Measurements from ENCODE around the gene RETREG3. TPM values are rescaled to one million over a fixed set of nuclear protein-coding genes. Genes with fewer than 3 reads are reported as not detected.
A peak's percentile ranks its signal among the peaks of the same experiment; 100 is the strongest.

The RETREG3 gene
- total RNA-seq, 1 donor from 2014 or later, result 48.7 TPM

GRCh38 chr17:42538482-42538881 lies 70.7 kb downstream of the RETREG3 start:
- Mint-ChIP-seq H3K4me3 (peak overlapping the region; percentile 89), H3K27me3 (ENCODE audit: low read depth) (no peaks in the 10 kb centered on the region), H3K9me3 (no peaks in the 10 kb centered on the region), H3K4me1 (peaks cover 18% of the 10 kb centered on the region), H3K27ac (ENCODE audit: unreplicated experiment) (no peak overlapping the region), H3K36me3 (ENCODE audit: low read depth) (no peaks in the 10 kb centered on the region)
- no peak for DNase-seq (ENCODE audit: low read depth, low spot score)
- no peak for TF ChIP-seq CTCF (conservative IDR thresholded peaks at IDR 0.05)

DNA sequence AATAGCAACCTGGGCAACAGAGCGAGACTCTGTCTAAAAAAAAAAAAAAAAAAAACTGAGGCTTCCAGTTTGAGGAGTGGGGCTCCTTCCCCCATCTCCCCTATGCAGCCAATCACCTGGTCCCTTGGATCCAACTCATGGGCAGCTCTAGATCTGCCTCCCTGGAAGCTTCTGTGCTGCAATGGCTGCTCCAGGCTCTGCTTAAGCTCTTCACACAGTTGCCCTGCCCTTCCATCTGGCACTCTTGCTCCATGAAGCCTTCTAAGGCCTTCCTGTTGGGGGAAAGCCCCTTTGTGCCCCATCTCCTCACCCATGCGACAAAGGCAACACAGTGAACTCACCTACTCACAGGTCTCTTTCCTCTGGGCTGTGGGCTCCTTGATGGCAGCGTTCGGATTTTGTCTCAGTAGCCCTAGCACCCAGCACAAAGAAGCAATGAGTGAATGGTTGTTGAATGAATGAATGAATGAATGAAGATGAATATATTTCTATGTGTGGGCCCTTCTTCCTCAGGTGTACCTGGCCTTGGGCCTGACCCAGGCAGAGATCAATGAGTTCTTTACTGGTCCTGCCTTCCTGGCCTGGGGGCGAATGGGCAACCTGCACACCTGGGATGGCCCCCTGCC lies 71.2 kb downstream of the RETREG3 start:
- Mint-ChIP-seq H3K4me1 (peaks cover 18% of the 10 kb centered on the region), H3K36me3 (ENCODE audit: low read depth) (no peaks in the 10 kb centered on the region), H3K27ac (ENCODE audit: unreplicated experiment) (no peak overlapping the region), H3K9me3 (no peaks in the 10 kb centered on the region), H3K27me3 (ENCODE audit: low read depth) (no peaks in the 10 kb centered on the region), H3K4me3 (peak overlapping the region; percentile 89)
- DNase-seq (ENCODE audit: low read depth, low spot score), result no peak
- no peak for TF ChIP-seq CTCF (conservative IDR thresholded peaks at IDR 0.05)

- TF ChIP-seq CTCF (conservative IDR thresholded peaks at IDR 0.05), result no peak
- H3K27me3 Mint-ChIP-seq (ENCODE audit: low read depth), result no peaks in the 10 kb centered on the region
- peaks cover 18% of the 10 kb centered on the region for H3K4me1 Mint-ChIP-seq
- H3K9me3 Mint-ChIP-seq, result no peaks in the 10 kb centered on the region
- no peak for DNase-seq (ENCODE audit: low read depth, low spot score)
- H3K27ac Mint-ChIP-seq (ENCODE audit: unreplicated experiment), result no peak overlapping the region
- peak overlapping the region; percentile 89 for H3K4me3 Mint-ChIP-seq
- no peaks in the 10 kb centered on the region for H3K36me3 Mint-ChIP-seq (ENCODE audit: low read depth)
These were observed 71.9 kb downstream of the RETREG3 start for GRCh38 chr17:42537156-42537805.

- no peak for TF ChIP-seq CTCF (conservative IDR thresholded peaks at IDR 0.05)
- Mint-ChIP-seq H3K27me3 (ENCODE audit: low read depth) (no peaks in the 10 kb centered on the region), H3K36me3 (ENCODE audit: low read depth) (no peaks in the 10 kb centered on the region), H3K27ac (ENCODE audit: unreplicated experiment) (peak overlapping the region; percentile 92), H3K9me3 (no peaks in the 10 kb centered on the region), H3K4me1 (peaks cover 22% of the 10 kb centered on the region), H3K4me3 (peak overlapping the region; percentile 89)
- DNase-seq (ENCODE audit: low read depth, low spot score), result peak; percentile 48
These were observed 72.6 kb downstream of the RETREG3 start for GRCh38 chr17:42536372-42537155.

DNA sequence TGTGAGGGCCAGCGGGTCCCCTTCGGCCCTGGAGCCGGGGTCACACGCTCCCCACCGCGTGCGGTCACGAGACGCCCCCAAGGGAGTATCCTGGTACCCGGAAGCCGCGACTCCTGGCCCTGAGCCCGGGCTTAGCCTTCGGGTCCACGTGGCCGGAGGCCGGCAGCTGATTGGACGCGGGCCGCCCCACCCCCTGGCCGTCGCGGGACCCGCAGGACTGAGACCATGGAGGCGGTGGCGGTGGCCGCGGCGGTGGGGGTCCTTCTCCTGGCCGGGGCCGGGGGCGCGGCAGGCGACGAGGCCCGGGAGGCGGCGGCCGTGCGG lies 73.2 kb downstream of the RETREG3 start, which contains the start of gene NAGLU:
NAGLU (plus strand) TSS at position 194 of the 324 bp plus-strand sequence; CDS start at position 226, 32 bp downstream.
- peak; percentile 79 for DNase-seq (ENCODE audit: low read depth, low spot score)
- Mint-ChIP-seq H3K36me3 (ENCODE audit: low read depth) (no peaks in the 10 kb centered on the region), H3K27ac (ENCODE audit: unreplicated experiment) (peak within 1 kb of the TSS; percentile 92), H3K9me3 (no peaks in the 10 kb centered on the region), H3K27me3 (ENCODE audit: low read depth) (no peaks in the 10 kb centered on the region), H3K4me1 (peaks cover 24% of the 10 kb centered on the region), H3K4me3 (peak within 1 kb of the TSS; percentile 89)
- no peak for TF ChIP-seq CTCF (conservative IDR thresholded peaks at IDR 0.05)
